NCI-H187 treated with DMSO at 0.1 percent for 48 hours (cell line): ENCODE results near the gene PCDH9.

ENCODE experiments used
- DNase-seq: peaks from one replicate; lab custom pipeline; 2025; lab: John Stamatoyannopoulos, UW

The PCDH9 gene

GRCh38 chr13:67225252-67226159 lies 4.6 kb downstream of the PCDH9 start:
- no peak for DNase-seq

- peak; percentile 37 for DNase-seq
Observed at GRCh38 chr13:67224148-67224846, 5.8 kb downstream of the PCDH9 start.

GRCh38 chr13:67223742-67224141 lies 6.4 kb downstream of the PCDH9 start:
- no peak for DNase-seq

GRCh38 chr13:67223024-67223423 lies 7.1 kb downstream of the PCDH9 start:
- no peak for DNase-seq

GRCh38 chr13:67221630-67222226 lies 8.4 kb downstream of the PCDH9 start:
- DNase-seq: no peak

GRCh38 chr13:67219113-67219512 lies 11.0 kb downstream of the PCDH9 start:
- DNase-seq: no peak

GRCh38 chr13:67217880-67218279 lies 12.3 kb downstream of the PCDH9 start:
- no peak for DNase-seq

- no peak for DNase-seq
Observed at GRCh38 chr13:67216864-67217263, 13.3 kb downstream of the PCDH9 start.

- no peak for DNase-seq
Observed at GRCh38 chr13:67210208-67210607, 19.9 kb downstream of the PCDH9 start.

GRCh38 chr13:67208552-67208951 lies 21.6 kb downstream of the PCDH9 start:
- DNase-seq: no peak

- no peak for DNase-seq
Observed at GRCh38 chr13:67204764-67205163, 25.4 kb downstream of the PCDH9 start.

- no peak for DNase-seq
Observed at GRCh38 chr13:67200605-67201004, 29.5 kb downstream of the PCDH9 start.

GRCh38 chr13:67200183-67200582 lies 30.0 kb downstream of the PCDH9 start:
- no peak for DNase-seq

- no peak for DNase-seq
Observed at GRCh38 chr13:67197704-67198103, 32.4 kb downstream of the PCDH9 start.

GRCh38 chr13:67193979-67194378 lies 36.2 kb downstream of the PCDH9 start:
- no peak for DNase-seq

- DNase-seq: no peak
Observed at GRCh38 chr13:67192751-67193150, 37.4 kb downstream of the PCDH9 start.

GRCh38 chr13:67186995-67187569 lies 43.1 kb downstream of the PCDH9 start:
- no peak for DNase-seq

- no peak for DNase-seq
Observed at GRCh38 chr13:67184247-67184646, 45.9 kb downstream of the PCDH9 start.

- no peak for DNase-seq
Observed at GRCh38 chr13:67183151-67183550, 47.0 kb downstream of the PCDH9 start.

- no peak for DNase-seq
Observed at GRCh38 chr13:67175836-67176459, 54.2 kb downstream of the PCDH9 start.

- DNase-seq: no peak
Observed at GRCh38 chr13:67168384-67168783, 61.8 kb downstream of the PCDH9 start.

GRCh38 chr13:67167420-67167819 lies 62.7 kb downstream of the PCDH9 start:
- DNase-seq: no peak
